G401.6 (cell line): Measurements from ENCODE around the gene REEP1.
"Not testable (repeated sequence)": the region's sequence is repeated elsewhere in the genome, so short reads cannot be mapped to it uniquely, and the experiment has no call there.

Source experiments
- FAIRE-seq: peaks from 2 replicates; lab custom pipeline; 2012; peaks lifted over from hg19 to GRCh38; lab: Jason Lieb, UNC

Gene REEP1

DNA sequence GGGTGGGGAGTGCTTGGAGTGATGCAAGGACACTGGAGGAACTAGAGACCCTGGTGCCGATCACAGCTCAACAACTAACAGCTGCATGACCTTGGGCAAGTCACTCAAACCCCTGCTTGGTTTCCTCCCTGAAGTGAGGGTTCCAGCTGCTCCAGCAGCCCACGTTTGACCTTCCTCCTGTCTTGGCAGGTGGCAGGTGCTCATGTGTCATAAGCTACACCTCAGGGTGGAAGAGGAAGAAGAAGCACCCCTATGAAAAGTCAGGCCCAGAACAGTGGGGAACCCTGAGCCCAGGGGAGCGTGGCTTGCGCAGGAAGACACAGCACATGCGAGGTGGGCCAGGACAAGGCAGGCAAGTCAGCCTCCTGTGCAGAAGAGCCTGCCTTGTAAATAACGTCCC is 95.8 kb downstream of the REEP1 start:
- no peak for FAIRE-seq

DNA sequence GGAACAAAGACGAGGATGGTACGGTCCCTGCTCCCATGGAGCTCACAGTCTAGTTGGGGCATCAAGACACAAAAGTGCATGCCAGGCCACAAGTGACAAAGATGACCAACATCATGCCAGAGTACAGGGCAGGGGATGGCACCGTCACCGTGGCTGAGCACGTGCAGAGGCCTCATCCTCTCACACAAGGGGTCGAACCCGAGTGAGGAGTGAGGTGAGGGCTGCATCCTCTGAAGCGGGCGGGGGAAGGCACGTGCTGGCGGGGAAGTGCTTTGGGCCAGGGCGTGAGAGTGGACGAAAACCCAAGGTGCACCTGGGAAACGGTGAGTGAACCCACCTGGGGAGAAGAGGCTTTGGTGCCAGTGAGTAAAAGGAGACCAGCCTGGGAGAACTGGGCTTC is 97.2 kb downstream of the REEP1 start:
- no peak for FAIRE-seq

- FAIRE-seq, result no peak
Observed at GRCh38 chr2:86239745-86240144, 97.7 kb downstream of the REEP1 start.

DNA sequence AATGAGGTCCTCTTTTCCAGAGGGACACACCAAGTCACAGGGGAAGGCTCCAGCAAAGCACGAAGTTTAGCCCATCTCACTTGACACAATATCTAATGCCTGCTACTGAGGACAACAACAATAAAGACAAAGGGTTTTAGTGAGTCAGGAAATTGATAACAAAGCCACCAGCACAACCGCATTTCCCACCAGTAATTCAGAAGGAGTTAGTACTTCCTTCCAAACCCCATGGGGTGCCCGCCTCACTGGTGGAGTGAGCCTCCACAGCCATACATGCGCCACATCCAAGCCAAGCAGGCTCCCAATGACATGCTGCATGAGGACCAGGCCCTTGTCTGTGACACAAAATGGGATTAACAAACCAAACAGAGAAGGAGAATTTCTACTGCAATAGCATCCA is 98.1 kb downstream of the REEP1 start:
- FAIRE-seq, result no peak

DNA sequence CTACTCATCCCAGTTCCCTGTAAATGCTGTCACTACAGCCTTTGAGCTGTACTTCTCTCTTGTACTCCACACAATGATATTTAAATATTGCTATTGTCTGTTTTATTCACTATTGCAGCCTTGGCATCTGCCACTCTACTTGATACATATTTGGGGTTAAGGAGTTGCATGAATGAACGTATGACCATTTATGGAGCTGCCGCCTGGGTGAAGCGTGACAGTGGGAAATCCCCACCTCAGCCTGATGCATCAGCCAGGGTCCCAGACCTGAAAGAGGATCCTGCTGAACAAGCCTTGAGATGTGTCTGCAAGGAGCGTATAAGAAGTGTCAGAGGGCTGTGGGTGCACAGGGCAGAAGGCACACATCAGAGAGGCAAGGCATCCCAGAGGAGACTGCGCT is 99.1 kb downstream of the REEP1 start:
- no peak for FAIRE-seq

DNA sequence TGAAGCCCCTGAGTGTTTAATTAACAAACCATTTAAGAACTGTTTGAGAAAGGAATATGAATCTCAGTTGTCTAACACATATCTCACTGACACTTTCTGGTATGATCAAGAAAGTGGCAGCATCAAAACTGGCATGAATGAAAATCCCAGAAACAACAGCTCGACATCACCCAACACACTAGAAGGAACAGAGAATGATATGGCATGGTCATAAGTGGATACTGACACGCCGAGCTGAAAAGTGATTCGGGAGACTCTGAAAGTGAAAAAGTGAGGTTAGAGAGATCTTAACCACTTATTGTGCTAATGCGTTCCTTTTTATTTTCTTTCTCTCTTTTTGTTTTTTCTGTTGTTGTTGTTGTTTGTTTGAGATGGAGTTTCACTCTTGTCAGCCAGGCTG is 100.3 kb downstream of the REEP1 start:
- no peak for FAIRE-seq

- no peak for FAIRE-seq
Observed at GRCh38 chr2:86235196-86235980, 102.0 kb downstream of the REEP1 start.

DNA sequence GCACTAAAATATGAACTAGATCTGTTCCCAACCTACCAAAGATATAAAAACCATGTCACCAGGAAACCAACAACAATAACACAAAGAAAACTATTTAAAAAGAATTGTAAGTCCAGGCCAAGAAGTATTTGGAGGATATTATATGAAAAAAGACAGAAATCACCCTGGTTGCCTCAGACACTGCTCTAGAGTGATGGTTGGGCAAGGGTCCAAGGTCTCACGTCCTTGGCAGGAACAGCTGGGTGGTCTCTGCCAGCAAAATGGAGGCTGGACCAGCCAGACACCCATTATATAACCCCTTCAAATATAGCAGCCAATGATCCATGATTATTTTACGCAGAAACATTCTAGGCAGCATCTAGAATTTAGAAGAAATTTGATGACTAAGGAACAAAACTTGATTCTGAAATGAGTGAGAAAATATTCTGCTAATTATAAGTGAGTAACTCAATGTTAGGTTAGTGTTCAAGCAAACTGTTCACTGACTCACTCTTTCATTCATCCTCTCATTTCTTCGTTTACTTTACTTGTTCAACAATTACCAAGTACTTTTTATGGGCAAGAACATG is 102.8 kb downstream of the REEP1 start:
- FAIRE-seq, result no peak

- FAIRE-seq, result no peak
Observed at GRCh38 chr2:86233436-86233835, 104.0 kb downstream of the REEP1 start.

DNA sequence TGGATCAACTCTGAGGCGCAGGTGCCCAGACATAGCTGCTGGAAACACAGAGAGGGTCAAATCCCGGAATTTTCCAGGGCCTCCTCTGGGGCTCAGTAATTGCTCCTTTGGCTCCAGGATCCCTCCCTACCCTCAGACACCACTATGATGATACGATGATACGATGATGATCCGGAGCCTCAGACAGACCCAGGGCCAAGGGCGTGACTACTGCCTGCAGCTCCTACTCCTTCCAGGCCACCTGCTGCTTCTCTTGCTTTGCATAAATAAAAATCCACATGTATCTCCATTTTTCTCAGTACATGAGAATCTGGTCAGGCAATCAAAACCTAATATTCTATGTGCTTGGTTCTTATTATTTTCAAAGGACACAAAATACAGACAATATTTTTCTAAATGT is 104.5 kb downstream of the REEP1 start:
- no peak for FAIRE-seq

- no peak for FAIRE-seq
Observed at GRCh38 chr2:86232373-86232784, 105.0 kb downstream of the REEP1 start.

DNA sequence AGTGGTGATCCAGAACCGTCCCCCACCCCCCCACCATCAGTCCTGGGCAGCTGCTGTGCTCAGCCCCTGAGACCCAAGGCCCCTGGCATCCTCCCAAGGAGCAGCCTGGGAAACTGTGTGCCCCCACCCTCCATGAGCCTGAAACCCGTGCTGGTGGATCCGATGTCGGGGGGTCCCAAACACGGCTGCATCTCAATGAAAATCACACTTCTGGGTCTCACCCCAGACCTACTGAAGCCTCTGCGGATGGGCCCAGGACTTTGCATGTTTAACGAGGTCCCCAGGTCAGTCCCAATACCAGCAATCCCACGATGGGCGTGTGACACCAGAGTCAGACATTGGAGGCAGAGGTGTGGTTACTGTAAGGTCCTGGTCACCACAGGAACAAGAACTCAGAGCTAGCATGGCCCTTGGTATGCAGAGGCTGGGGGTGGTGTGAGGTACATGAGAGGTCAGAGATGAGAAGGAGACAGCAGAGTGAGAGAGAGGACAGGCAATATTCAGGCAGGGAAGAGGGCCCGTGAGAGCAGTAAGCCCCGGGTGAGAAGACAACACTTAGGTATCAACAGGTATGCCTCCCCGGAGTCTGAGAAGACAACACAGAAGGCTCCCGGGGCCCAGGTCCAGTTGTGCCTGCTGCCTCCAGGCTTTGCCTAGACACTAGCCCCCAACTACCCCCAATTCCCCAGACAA is 105.6 kb downstream of the REEP1 start:
- FAIRE-seq, result no peak

- FAIRE-seq, result no peak
Observed at GRCh38 chr2:86230961-86231360, 106.5 kb downstream of the REEP1 start.

DNA sequence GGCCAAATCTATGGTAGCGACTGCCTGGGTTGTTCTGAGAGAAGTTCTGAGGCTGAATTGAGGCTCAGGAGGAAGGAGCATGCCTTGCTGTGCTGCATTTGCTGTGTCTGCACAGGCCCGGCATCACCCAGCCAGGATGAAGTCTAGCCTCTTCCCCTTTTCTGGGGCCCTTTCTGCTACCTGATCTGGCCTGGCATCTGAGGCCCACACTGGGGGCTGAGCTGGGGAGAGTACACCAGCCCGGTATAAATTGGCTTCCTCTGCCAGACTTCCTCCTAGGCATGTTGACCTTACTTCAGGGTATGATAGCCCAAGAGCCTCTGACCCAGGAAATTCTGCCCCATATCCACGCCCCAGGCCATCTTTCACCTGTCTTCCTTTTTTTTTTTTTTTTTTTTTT is 108.2 kb downstream of the REEP1 start:
- no peak for FAIRE-seq

GRCh38 chr2:86228574-86228973 is 108.9 kb downstream of the REEP1 start:
- not testable (repeated sequence) for FAIRE-seq

DNA sequence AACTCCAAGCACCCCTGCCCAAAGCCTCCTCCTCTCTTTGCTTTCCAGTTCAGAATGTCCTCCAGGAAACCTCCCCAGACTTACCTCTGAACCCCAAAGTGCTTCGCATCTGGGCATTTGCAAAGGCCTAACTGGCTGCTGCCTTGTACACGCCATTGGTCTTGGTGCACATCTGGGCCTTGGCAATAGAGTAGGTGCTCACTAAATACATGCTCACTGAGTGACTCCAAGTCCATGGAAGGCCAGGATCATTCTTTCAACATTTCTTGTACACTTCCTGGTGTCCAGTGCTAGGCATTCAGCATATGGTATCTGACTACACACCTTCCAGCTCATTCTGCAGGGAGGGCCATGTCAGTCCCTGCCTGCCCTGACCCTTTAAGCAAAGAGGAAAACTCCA is 109.7 kb downstream of the REEP1 start:
- FAIRE-seq, result no peak

DNA sequence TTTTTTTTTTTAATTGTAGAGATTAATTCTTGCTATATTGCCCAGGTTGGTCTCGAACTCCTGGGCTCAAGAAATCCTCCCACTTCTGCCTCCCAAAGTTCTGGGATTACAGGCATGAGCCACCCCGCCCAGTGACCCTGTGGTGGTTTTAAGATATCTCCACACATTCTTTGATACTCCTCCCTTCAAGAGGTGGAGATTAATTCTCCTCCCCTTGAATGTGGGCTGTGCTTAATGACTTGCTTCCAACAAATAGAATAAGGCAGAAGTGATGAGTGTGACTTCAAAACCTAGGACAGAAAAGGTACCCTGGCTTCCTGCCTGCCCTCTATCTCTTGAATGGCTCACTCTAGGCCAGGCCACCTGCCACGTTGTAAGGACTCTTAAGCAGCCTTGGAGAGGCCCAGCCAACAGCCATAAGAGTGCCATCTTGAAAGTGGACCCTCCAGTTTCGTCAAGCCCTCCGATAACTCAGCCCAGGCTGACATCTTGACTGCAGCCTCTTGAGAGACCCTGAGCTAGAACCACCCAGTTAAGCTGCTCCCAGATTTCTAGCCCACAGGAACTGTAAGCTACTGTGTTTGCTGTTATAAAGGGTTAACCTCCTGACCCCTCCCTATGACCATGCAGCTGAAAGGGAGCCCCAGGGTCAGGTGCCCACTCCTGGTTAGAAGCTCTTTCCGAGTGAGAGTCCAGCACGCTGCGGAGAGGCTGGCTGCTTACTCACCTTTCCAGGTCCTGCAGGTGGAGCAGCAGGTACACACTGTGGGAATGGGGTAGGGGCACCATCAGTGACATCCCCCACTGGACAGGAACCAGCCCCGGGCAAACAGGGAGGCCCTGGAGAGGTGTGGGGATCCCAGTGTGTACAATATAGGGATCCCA is 110.5 kb downstream of the REEP1 start:
- no peak for FAIRE-seq

- FAIRE-seq, result no peak
Observed at GRCh38 chr2:86226070-86226469, 111.4 kb downstream of the REEP1 start.

GRCh38 chr2:86225581-86225980 is 111.8 kb downstream of the REEP1 start:
- no peak for FAIRE-seq

GRCh38 chr2:86224645-86225355 is 112.6 kb downstream of the REEP1 start:
- no peak for FAIRE-seq

- no peak for FAIRE-seq
Observed at GRCh38 chr2:86223927-86224560, 113.4 kb downstream of the REEP1 start.
